ENCODE data around the gene KRT26. TPM values are rescaled to one million over a fixed set of nuclear protein-coding genes. Genes with fewer than 3 reads are reported as not detected.

KRT26 gene
- total and polyA plus RNA-seq, 2 donors from 2014 or later, result not detected

GRCh38 chr17:40795019-40795667, 23.1 kb upstream of the KRT26 start:
- Histone ChIP-seq H3K4me3 (ENCODE audit: low read length in 3 of 3) (no peak overlapping the region), H3K36me3 (ENCODE audit: control insufficient read depth in 2 of 3, insufficient read depth in 3 of 3, low read length in 3 of 3) (no peaks in the 10 kb centered on the region), H3K9ac (ENCODE audit: low read length in 3 of 3) (no peak overlapping the region), H3K9me3 (ENCODE audit: control insufficient read depth in 2 of 3, insufficient read depth in 1 of 3, low read length in 3 of 3) (no peaks in the 10 kb centered on the region), H3K27ac (ENCODE audit: low read depth in 2 of 2, low read length in 2 of 2) (no peak overlapping the region), H3K4me1 (ENCODE audit: control insufficient read depth in 2 of 3, insufficient read depth in 2 of 3, low read depth in 1 of 3, low read length in 3 of 3) (no peaks in the 10 kb centered on the region), H3K27me3 (ENCODE audit: control insufficient read depth, insufficient read depth, low read length) (no peaks in the 10 kb centered on the region)
- intact Hi-C loops (cut with DNase I), result no loop called here
- TF ChIP-seq CTCF (IDR thresholded peaks at IDR 0.05; ENCODE audit: borderline replicate concordance, extremely low read depth, insufficient read depth), result no peak
- DNase-seq (no peak), FAIRE-seq (no peak)

GRCh38 chr17:40794466-40794865, 22.5 kb upstream of the KRT26 start:
- Histone ChIP-seq H3K27ac (ENCODE audit: low read depth in 2 of 2, low read length in 2 of 2) (no peak overlapping the region), H3K9me3 (ENCODE audit: control insufficient read depth in 2 of 3, insufficient read depth in 1 of 3, low read length in 3 of 3) (no peaks in the 10 kb centered on the region), H3K4me1 (ENCODE audit: control insufficient read depth in 2 of 3, insufficient read depth in 2 of 3, low read depth in 1 of 3, low read length in 3 of 3) (no peaks in the 10 kb centered on the region), H3K4me3 (ENCODE audit: low read length in 3 of 3) (no peak overlapping the region), H3K9ac (ENCODE audit: low read length in 3 of 3) (no peak overlapping the region), H3K27me3 (ENCODE audit: control insufficient read depth, insufficient read depth, low read length) (no peaks in the 10 kb centered on the region), H3K36me3 (ENCODE audit: control insufficient read depth in 2 of 3, insufficient read depth in 3 of 3, low read length in 3 of 3) (no peaks in the 10 kb centered on the region)
- DNase-seq, result no peak
- no peak for FAIRE-seq
- no peak for TF ChIP-seq CTCF (IDR thresholded peaks at IDR 0.05; ENCODE audit: borderline replicate concordance, extremely low read depth, insufficient read depth)
- intact Hi-C loops (cut with DNase I), result no loop called here

- DNase-seq (no peak), FAIRE-seq (no peak)
- intact Hi-C loops (cut with DNase I), result no loop called here
Measured at GRCh38 chr17:40793832-40794231, 21.8 kb upstream of the KRT26 start.

More at GRCh38 chr17:40793832-40794231, 21.8 kb upstream of the KRT26 start:
- TF ChIP-seq CTCF (IDR thresholded peaks at IDR 0.05; ENCODE audit: borderline replicate concordance, extremely low read depth, insufficient read depth), result no peak
- no peaks in the 10 kb centered on the region for H3K27me3 ChIP-seq (ENCODE audit: control insufficient read depth, insufficient read depth, low read length)
- no peaks in the 10 kb centered on the region for H3K9me3 ChIP-seq (ENCODE audit: control insufficient read depth in 2 of 3, insufficient read depth in 1 of 3, low read length in 3 of 3)
- H3K36me3 ChIP-seq (ENCODE audit: control insufficient read depth in 2 of 3, insufficient read depth in 3 of 3, low read length in 3 of 3), result no peaks in the 10 kb centered on the region
- no peak overlapping the region for H3K9ac ChIP-seq (ENCODE audit: low read length in 3 of 3)
- H3K4me1 ChIP-seq (ENCODE audit: control insufficient read depth in 2 of 3, insufficient read depth in 2 of 3, low read depth in 1 of 3, low read length in 3 of 3), result no peaks in the 10 kb centered on the region
- no peak overlapping the region for H3K4me3 ChIP-seq (ENCODE audit: low read length in 3 of 3)
- no peak overlapping the region for H3K27ac ChIP-seq (ENCODE audit: low read depth in 2 of 2, low read length in 2 of 2)

Data from kidney (tissue), 14 donors.